Natural killer cell treated with Interleukin-12 subunit alpha and Interleukin-12 subunit beta and Interleukin-15 and Interleukin-18, amount 100 ng/mL, for 72 hours (primary cell): Measurements from ENCODE around the gene RASSF8. TPM values are rescaled to one million over a fixed set of nuclear protein-coding genes. Genes with fewer than 3 reads are reported as not detected.

Experiments used
- ATAC-seq, 2 donors: fragments of 150-1000 bp; cut with Tn5 transposase in 1 of 2; sonication (Bioruptor Pico), chemical (Tn5 transposase) in 1 of 2; 2 replicates each; pipeline ENCODE4 v1.10.0; 2021
- DNase-seq: peaks from one replicate; pipeline ENCODE4 v3.0.0; 2022; ENCODE audit warnings: low spot score
- H3K27ac Mint-ChIP-seq, 2 donors: 1 replicate in 1 of 2; 2 replicates in 1 of 2; pipeline ENCODE4 v1.8.0; 2022; ENCODE audit warnings: mixed read lengths in 2 of 2, mild to moderate bottlenecking in 1 of 2, moderate library complexity in 1 of 2
- H3K27me3 Mint-ChIP-seq, 2 donors: 1 replicate in 1 of 2; 2 replicates in 1 of 2; pipeline ENCODE4 v1.8.0; 2022; ENCODE audit warnings: mixed read lengths in 2 of 2
- H3K36me3 Mint-ChIP-seq: one replicate; pipeline ENCODE4 v1.8.0; 2022; ENCODE audit warnings: mixed read lengths
- H3K4me1 Mint-ChIP-seq, 2 donors: 1 replicate in 1 of 2; 2 replicates in 1 of 2; pipeline ENCODE4 v1.8.0; 2022; ENCODE audit warnings: low read depth in 2 of 2, mixed read lengths in 2 of 2, mild to moderate bottlenecking in 1 of 2
- H3K4me3 Mint-ChIP-seq: one replicate; pipeline ENCODE4 v1.8.0; 2022; ENCODE audit warnings: mixed read lengths
- H3K9me3 Mint-ChIP-seq: 2 replicates; pipeline ENCODE4 v1.8.0; 2022; ENCODE audit warnings: mixed read lengths
- total RNA-seq, 2 donors: library from RNA; stranded (reverse); gene quantifications; one replicate each; pipeline ENCODE4 v1.2.3, GENCODE V29; 2022

The RASSF8 gene
- 1 to 10 TPM; 3.5 to 5.7 TPM for total RNA-seq

- Mint-ChIP-seq H3K27ac (no peak within 1 kb of the TSS), H3K4me3 (peak within 1 kb of the TSS; percentile 78), H3K27me3 (peaks cover 43 to 69% of the 10 kb centered on the region in 2 donors), H3K4me1 (peaks cover 8 to 14% of the 10 kb centered on the region in 2 donors), H3K36me3 (peaks cover 4% of the 10 kb centered on the region), H3K9me3 (no peaks in the 10 kb centered on the region)
- ATAC-seq (peak; percentile 84 to 91), DNase-seq (peak; percentile 60)
Observed at GRCh38 chr12:25958428-25959070, at the start of gene RASSF8. Gene RASSF8 (plus strand): TSS chr12:25958682. CDS start chr12:26055344, 96,662 bp downstream.

GRCh38 chr12:25914551-25914950 is 43.9 kb upstream of the RASSF8 start:
- Mint-ChIP-seq H3K4me3 (no peak overlapping the region), H3K9me3 (no peaks in the 10 kb centered on the region), H3K27me3 (peaks cover 0 to 14% of the 10 kb centered on the region in 2 donors), H3K4me1 (no peaks in the 10 kb centered on the region), H3K27ac (no peak overlapping the region), H3K36me3 (no peaks in the 10 kb centered on the region)
- ATAC-seq (no peak), DNase-seq (no peak)

GRCh38 chr12:25924491-25925001 is 33.9 kb upstream of the RASSF8 start:
- no peak for ATAC-seq
- H3K4me3 Mint-ChIP-seq, result no peak overlapping the region
- no peak overlapping the region for H3K27ac Mint-ChIP-seq
- DNase-seq, result no peak
- H3K27me3 Mint-ChIP-seq, result peaks cover 7 to 12% of the 10 kb centered on the region in 2 donors
- H3K36me3 Mint-ChIP-seq, result no peaks in the 10 kb centered on the region
- no peaks in the 10 kb centered on the region for H3K9me3 Mint-ChIP-seq
- peaks cover 0 to 2% of the 10 kb centered on the region in 2 donors for H3K4me1 Mint-ChIP-seq

DNA sequence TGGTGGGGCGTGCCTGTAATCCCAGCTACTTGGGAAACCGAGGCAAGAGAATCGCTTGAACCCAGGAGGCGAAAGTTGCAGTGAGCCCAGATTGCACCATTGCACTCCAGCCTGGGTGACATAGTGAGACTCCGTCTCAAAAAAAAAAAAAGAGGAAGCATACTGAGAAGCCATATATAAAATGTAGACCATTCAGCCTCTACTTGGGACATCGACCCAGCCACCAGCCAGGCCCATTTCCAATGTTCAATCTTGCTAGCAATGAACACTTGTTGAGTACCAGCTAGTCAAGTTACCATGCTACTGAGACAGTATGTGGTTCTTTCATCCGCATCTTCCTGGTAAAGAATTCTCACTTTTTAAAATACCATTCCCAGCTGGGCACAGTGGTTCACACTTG is 33.4 kb upstream of the RASSF8 start:
- DNase-seq, result no peak
- ATAC-seq, result no peak
- peaks cover 0 to 2% of the 10 kb centered on the region in 2 donors for H3K4me1 Mint-ChIP-seq
- H3K36me3 Mint-ChIP-seq, result no peaks in the 10 kb centered on the region
- no peaks in the 10 kb centered on the region for H3K9me3 Mint-ChIP-seq
- H3K27ac Mint-ChIP-seq, result no peak overlapping the region
- H3K27me3 Mint-ChIP-seq, result peaks cover 7 to 13% of the 10 kb centered on the region in 2 donors
- H3K4me3 Mint-ChIP-seq, result no peak overlapping the region

DNA sequence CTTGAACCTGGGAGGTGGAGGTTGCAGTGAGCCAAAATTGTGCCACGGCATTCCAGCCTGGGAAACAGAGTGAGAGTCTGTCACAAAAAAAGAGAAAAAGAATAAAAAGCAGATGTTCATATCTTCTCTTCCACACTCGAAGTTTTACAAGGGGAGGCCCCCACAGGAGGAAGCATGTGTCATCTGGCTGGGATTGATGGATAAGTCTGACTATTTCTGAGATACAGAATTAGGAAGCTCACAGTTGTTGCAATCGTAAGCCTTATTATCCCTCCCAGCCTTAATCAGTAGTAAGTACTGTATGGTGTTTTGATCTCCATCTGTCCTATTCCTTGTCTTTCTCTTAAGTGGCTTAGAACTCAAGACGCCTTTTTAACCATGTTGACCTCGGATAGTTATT is 31.9 kb upstream of the RASSF8 start:
- peaks cover 4% of the 10 kb centered on the region for H3K9me3 Mint-ChIP-seq
- ATAC-seq (no peak), DNase-seq (no peak)
- H3K4me1 Mint-ChIP-seq, result peaks cover 0 to 2% of the 10 kb centered on the region in 2 donors
- peaks cover 13 to 27% of the 10 kb centered on the region in 2 donors for H3K27me3 Mint-ChIP-seq
- no peak overlapping the region for H3K4me3 Mint-ChIP-seq
- H3K27ac Mint-ChIP-seq, result no peak overlapping the region
- no peaks in the 10 kb centered on the region for H3K36me3 Mint-ChIP-seq

DNA sequence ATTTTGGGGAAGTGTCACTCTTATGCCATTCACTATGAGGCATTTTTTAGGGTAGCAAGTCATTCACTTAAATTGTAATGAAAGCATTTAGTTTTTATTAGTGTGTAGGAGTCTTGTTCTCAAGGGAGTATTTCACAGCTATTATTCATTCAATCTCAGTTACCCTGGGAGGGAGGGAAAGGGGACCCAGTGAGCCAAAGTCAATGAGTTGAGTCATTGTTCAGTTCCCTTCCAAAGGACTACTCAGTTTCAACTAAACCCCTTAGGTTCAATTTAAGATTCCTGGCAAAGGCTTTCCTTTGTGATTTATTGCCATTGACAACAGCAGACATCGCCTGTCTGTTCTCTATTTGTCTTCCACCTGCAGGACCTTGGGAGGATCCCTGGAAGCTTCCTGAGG is 29.3 kb upstream of the RASSF8 start:
- no peak for ATAC-seq
- Mint-ChIP-seq H3K9me3 (peaks cover 4% of the 10 kb centered on the region), H3K4me1 (peaks cover 0 to 2% of the 10 kb centered on the region in 2 donors), H3K4me3 (no peak overlapping the region), H3K36me3 (no peaks in the 10 kb centered on the region), H3K27me3 (peaks cover 16 to 30% of the 10 kb centered on the region in 2 donors), H3K27ac (no peak overlapping the region)
- no peak for DNase-seq

GRCh38 chr12:25932971-25933370 is 25.5 kb upstream of the RASSF8 start:
- H3K4me1 Mint-ChIP-seq, result no peaks in the 10 kb centered on the region
- no peak overlapping the region for H3K4me3 Mint-ChIP-seq
- no peak for DNase-seq
- no peaks in the 10 kb centered on the region for H3K36me3 Mint-ChIP-seq
- peaks cover 12 to 20% of the 10 kb centered on the region in 2 donors for H3K27me3 Mint-ChIP-seq
- H3K27ac Mint-ChIP-seq, result no peak overlapping the region
- peaks cover 4% of the 10 kb centered on the region for H3K9me3 Mint-ChIP-seq
- ATAC-seq, result no peak

DNA sequence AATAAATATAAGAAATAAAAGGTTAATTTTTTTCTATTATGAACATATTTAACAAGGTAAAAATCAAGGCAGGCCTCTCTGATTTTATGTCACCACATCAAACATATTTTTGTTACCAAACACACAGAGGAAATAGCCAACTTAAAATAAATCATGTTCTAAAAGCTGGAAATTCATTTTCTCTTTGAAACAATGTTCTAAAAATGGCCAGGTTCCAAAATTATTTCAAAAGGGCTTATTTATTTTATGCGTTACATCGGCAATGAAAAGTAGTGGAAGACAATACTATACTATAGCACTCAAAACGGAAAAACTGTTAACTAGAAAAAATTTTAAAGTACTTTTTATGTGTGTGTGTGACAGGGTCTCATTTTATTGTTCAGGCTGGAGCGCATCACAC is 24.0 kb upstream of the RASSF8 start:
- H3K36me3 Mint-ChIP-seq, result no peaks in the 10 kb centered on the region
- H3K27me3 Mint-ChIP-seq, result peaks cover 10 to 20% of the 10 kb centered on the region in 2 donors
- H3K4me3 Mint-ChIP-seq, result no peak overlapping the region
- peaks cover 4% of the 10 kb centered on the region for H3K9me3 Mint-ChIP-seq
- ATAC-seq, result no peak
- no peak overlapping the region for H3K27ac Mint-ChIP-seq
- no peaks in the 10 kb centered on the region for H3K4me1 Mint-ChIP-seq
- no peak for DNase-seq

GRCh38 chr12:25935355-25936144 is 22.9 kb upstream of the RASSF8 start:
- H3K9me3 Mint-ChIP-seq, result peaks cover 2% of the 10 kb centered on the region
- H3K36me3 Mint-ChIP-seq, result no peaks in the 10 kb centered on the region
- ATAC-seq (no peak), DNase-seq (no peak)
- H3K4me1 Mint-ChIP-seq, result no peaks in the 10 kb centered on the region
- no peak overlapping the region for H3K4me3 Mint-ChIP-seq
- no peak overlapping the region for H3K27ac Mint-ChIP-seq
- H3K27me3 Mint-ChIP-seq, result peaks cover 8 to 14% of the 10 kb centered on the region in 2 donors

DNA sequence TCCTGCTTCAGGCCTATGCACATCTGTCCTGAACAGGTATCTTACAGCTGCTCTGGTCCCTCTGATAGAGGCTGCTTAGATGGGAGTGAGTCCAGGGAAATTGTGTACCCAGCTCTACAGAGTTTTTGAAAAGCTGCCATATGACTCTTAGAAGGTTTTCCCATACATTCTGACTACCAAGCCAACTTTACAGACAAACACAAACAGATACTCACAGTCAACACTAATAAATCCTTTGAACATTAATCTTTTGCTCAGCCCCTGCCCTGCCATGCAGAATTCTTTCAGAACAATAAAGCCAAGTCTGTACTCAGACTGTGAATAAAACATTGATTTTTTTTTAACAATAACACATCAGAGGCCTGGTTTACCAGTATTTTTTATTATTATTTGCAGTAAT is 21.4 kb upstream of the RASSF8 start:
- Mint-ChIP-seq H3K4me1 (peaks cover 0 to 3% of the 10 kb centered on the region in 2 donors), H3K27ac (no peak overlapping the region), H3K36me3 (no peaks in the 10 kb centered on the region), H3K9me3 (no peaks in the 10 kb centered on the region), H3K27me3 (peaks cover 0 to 7% of the 10 kb centered on the region in 2 donors), H3K4me3 (no peak overlapping the region)
- DNase-seq, result no peak
- ATAC-seq, result peak in 1 of 2 donors; percentile 50

DNA sequence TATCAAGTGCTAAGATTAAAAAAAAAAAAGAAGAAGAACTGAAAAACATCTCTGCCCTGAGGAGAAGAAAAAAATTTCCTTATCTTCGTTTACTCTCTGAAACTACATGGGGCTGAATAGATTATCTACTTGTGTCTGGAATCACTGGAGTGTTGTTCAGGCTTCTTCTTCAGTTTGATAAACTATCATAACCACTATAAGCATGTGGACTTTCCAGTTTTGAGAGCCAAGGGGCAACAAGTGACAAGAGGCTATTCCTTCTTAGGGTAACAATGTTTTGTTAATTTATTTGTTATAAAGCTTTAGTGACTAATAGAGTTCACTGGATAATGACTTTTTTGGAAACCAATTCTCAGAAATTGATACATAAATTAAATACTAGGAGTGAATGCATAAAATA is 19.9 kb upstream of the RASSF8 start:
- DNase-seq (no peak), ATAC-seq (no peak)
- Mint-ChIP-seq H3K4me3 (no peak overlapping the region), H3K9me3 (no peaks in the 10 kb centered on the region), H3K27me3 (peaks cover 0 to 7% of the 10 kb centered on the region in 2 donors), H3K27ac (no peak overlapping the region), H3K36me3 (no peaks in the 10 kb centered on the region), H3K4me1 (peaks cover 0 to 3% of the 10 kb centered on the region in 2 donors)

- Mint-ChIP-seq H3K36me3 (no peaks in the 10 kb centered on the region), H3K27me3 (peaks cover 0 to 5% of the 10 kb centered on the region in 2 donors), H3K4me3 (no peak overlapping the region), H3K27ac (no peak overlapping the region), H3K4me1 (peaks cover 0 to 3% of the 10 kb centered on the region in 2 donors), H3K9me3 (no peaks in the 10 kb centered on the region)
- ATAC-seq, result no peak
- no peak for DNase-seq
Observed at GRCh38 chr12:25939606-25940005, 18.9 kb upstream of the RASSF8 start.

GRCh38 chr12:25940886-25941285 is 17.6 kb upstream of the RASSF8 start:
- no peaks in the 10 kb centered on the region for H3K36me3 Mint-ChIP-seq
- no peak for DNase-seq
- ATAC-seq, result no peak
- H3K27ac Mint-ChIP-seq, result no peak overlapping the region
- H3K4me1 Mint-ChIP-seq, result peaks cover 0 to 3% of the 10 kb centered on the region in 2 donors
- H3K4me3 Mint-ChIP-seq, result no peak overlapping the region
- no peaks in the 10 kb centered on the region for H3K9me3 Mint-ChIP-seq
- peaks cover 0 to 5% of the 10 kb centered on the region in 2 donors for H3K27me3 Mint-ChIP-seq

GRCh38 chr12:25942709-25943108 is 15.8 kb upstream of the RASSF8 start:
- H3K4me1 Mint-ChIP-seq, result peaks cover 0 to 3% of the 10 kb centered on the region in 2 donors

More at GRCh38 chr12:25942709-25943108, 15.8 kb upstream of the RASSF8 start:
- H3K27ac Mint-ChIP-seq, result no peak overlapping the region
- H3K4me3 Mint-ChIP-seq, result no peak overlapping the region
- ATAC-seq, result no peak
- no peak for DNase-seq
- H3K36me3 Mint-ChIP-seq, result no peaks in the 10 kb centered on the region
- no peaks in the 10 kb centered on the region for H3K9me3 Mint-ChIP-seq
- peaks cover 0 to 5% of the 10 kb centered on the region in 2 donors for H3K27me3 Mint-ChIP-seq
